ENCODE results near the gene SLC22A23.

SLC22A23 gene

GRCh38 chr6:3312604-3313231 lies 144.1 kb downstream of the SLC22A23 start:
- H3K36me3 ChIP-seq (ENCODE audit: control insufficient read depth, insufficient read depth, low read length), result no peaks in the 10 kb centered on the region
- H3K27ac ChIP-seq (ENCODE audit: insufficient read depth, low read depth, low read length, poor library complexity, severe bottlenecking), result no peak overlapping the region
- no peaks in the 10 kb centered on the region for H3K27me3 ChIP-seq (ENCODE audit: control insufficient read depth, insufficient read depth, low read length, poor library complexity, severe bottlenecking)
- no peak overlapping the region for H3K4me3 ChIP-seq (ENCODE audit: insufficient read depth, low read depth, low read length)
- 87 to 91% methylated on average over 11 of the region's 11 CpGs for WGBS, 2 experiments
- H3K9me3 ChIP-seq (ENCODE audit: control insufficient read depth, low read length), result no peaks in the 10 kb centered on the region
- H3K4me1 ChIP-seq (ENCODE audit: control insufficient read depth, insufficient read depth, low read length), result no peaks in the 10 kb centered on the region

GRCh38 chr6:3311826-3312225 lies 145.0 kb downstream of the SLC22A23 start:
- Histone ChIP-seq H3K27me3 (ENCODE audit: control insufficient read depth, insufficient read depth, low read length, poor library complexity, severe bottlenecking) (no peaks in the 10 kb centered on the region), H3K4me3 (ENCODE audit: insufficient read depth, low read depth, low read length) (no peak overlapping the region), H3K4me1 (ENCODE audit: control insufficient read depth, insufficient read depth, low read length) (no peaks in the 10 kb centered on the region), H3K36me3 (ENCODE audit: control insufficient read depth, insufficient read depth, low read length) (no peaks in the 10 kb centered on the region), H3K27ac (ENCODE audit: insufficient read depth, low read depth, low read length, poor library complexity, severe bottlenecking) (no peak overlapping the region), H3K9me3 (ENCODE audit: control insufficient read depth, low read length) (no peaks in the 10 kb centered on the region)
- 96% methylated on average over 6 of the region's 6 CpGs for WGBS, 2 experiments

- H3K4me1 ChIP-seq (ENCODE audit: control insufficient read depth, insufficient read depth, low read length), result no peaks in the 10 kb centered on the region
- H3K36me3 ChIP-seq (ENCODE audit: control insufficient read depth, insufficient read depth, low read length), result no peaks in the 10 kb centered on the region
- H3K9me3 ChIP-seq (ENCODE audit: control insufficient read depth, low read length), result no peaks in the 10 kb centered on the region
- H3K4me3 ChIP-seq (ENCODE audit: insufficient read depth, low read depth, low read length), result no peak overlapping the region
- H3K27ac ChIP-seq (ENCODE audit: insufficient read depth, low read depth, low read length, poor library complexity, severe bottlenecking), result no peak overlapping the region
- WGBS, 2 experiments, result 94 to 97% methylated on average over 9 of the region's 9 CpGs
- no peaks in the 10 kb centered on the region for H3K27me3 ChIP-seq (ENCODE audit: control insufficient read depth, insufficient read depth, low read length, poor library complexity, severe bottlenecking)
These were observed 146.1 kb downstream of the SLC22A23 start for GRCh38 chr6:3310703-3311102.

- Histone ChIP-seq H3K27me3 (ENCODE audit: control insufficient read depth, insufficient read depth, low read length, poor library complexity, severe bottlenecking) (no peaks in the 10 kb centered on the region), H3K4me1 (ENCODE audit: control insufficient read depth, insufficient read depth, low read length) (no peaks in the 10 kb centered on the region), H3K27ac (ENCODE audit: insufficient read depth, low read depth, low read length, poor library complexity, severe bottlenecking) (no peak overlapping the region), H3K36me3 (ENCODE audit: control insufficient read depth, insufficient read depth, low read length) (no peaks in the 10 kb centered on the region), H3K4me3 (ENCODE audit: insufficient read depth, low read depth, low read length) (no peak overlapping the region), H3K9me3 (ENCODE audit: control insufficient read depth, low read length) (no peaks in the 10 kb centered on the region)
- WGBS, 2 experiments, result 86 to 95% methylated on average over 6 of the region's 6 CpGs
These were observed 146.8 kb downstream of the SLC22A23 start for GRCh38 chr6:3310051-3310448.

- Histone ChIP-seq H3K4me1 (ENCODE audit: control insufficient read depth, insufficient read depth, low read length) (no peaks in the 10 kb centered on the region), H3K27ac (ENCODE audit: insufficient read depth, low read depth, low read length, poor library complexity, severe bottlenecking) (no peak overlapping the region), H3K27me3 (ENCODE audit: control insufficient read depth, insufficient read depth, low read length, poor library complexity, severe bottlenecking) (no peaks in the 10 kb centered on the region), H3K4me3 (ENCODE audit: insufficient read depth, low read depth, low read length) (no peak overlapping the region), H3K9me3 (ENCODE audit: control insufficient read depth, low read length) (no peaks in the 10 kb centered on the region), H3K36me3 (ENCODE audit: control insufficient read depth, insufficient read depth, low read length) (no peaks in the 10 kb centered on the region)
- WGBS, 2 experiments, result 80 to 85% methylated on average over 11 of the region's 11 CpGs
These were observed 147.3 kb downstream of the SLC22A23 start for GRCh38 chr6:3309391-3310050.

GRCh38 chr6:3308106-3308505 lies 148.7 kb downstream of the SLC22A23 start:
- Histone ChIP-seq H3K27me3 (ENCODE audit: control insufficient read depth, insufficient read depth, low read length, poor library complexity, severe bottlenecking) (no peaks in the 10 kb centered on the region), H3K27ac (ENCODE audit: insufficient read depth, low read depth, low read length, poor library complexity, severe bottlenecking) (no peak overlapping the region), H3K4me3 (ENCODE audit: insufficient read depth, low read depth, low read length) (no peak overlapping the region), H3K9me3 (ENCODE audit: control insufficient read depth, low read length) (no peaks in the 10 kb centered on the region), H3K4me1 (ENCODE audit: control insufficient read depth, insufficient read depth, low read length) (no peaks in the 10 kb centered on the region), H3K36me3 (ENCODE audit: control insufficient read depth, insufficient read depth, low read length) (no peaks in the 10 kb centered on the region)
- WGBS, 2 experiments, result 85 to 86% methylated on average over 9 to 10 of the region's 10 CpGs

- Histone ChIP-seq H3K4me1 (ENCODE audit: control insufficient read depth, insufficient read depth, low read length) (no peaks in the 10 kb centered on the region), H3K9me3 (ENCODE audit: control insufficient read depth, low read length) (no peaks in the 10 kb centered on the region), H3K36me3 (ENCODE audit: control insufficient read depth, insufficient read depth, low read length) (no peaks in the 10 kb centered on the region), H3K27ac (ENCODE audit: insufficient read depth, low read depth, low read length, poor library complexity, severe bottlenecking) (no peak overlapping the region), H3K4me3 (ENCODE audit: insufficient read depth, low read depth, low read length) (no peak overlapping the region), H3K27me3 (ENCODE audit: control insufficient read depth, insufficient read depth, low read length, poor library complexity, severe bottlenecking) (no peaks in the 10 kb centered on the region)
- WGBS, 2 experiments, result 86 to 88% methylated on average over 11 to 12 of the region's 12 CpGs
These were observed 149.4 kb downstream of the SLC22A23 start for GRCh38 chr6:3307436-3307835.

GRCh38 chr6:3306848-3307247 lies 150.0 kb downstream of the SLC22A23 start:
- Histone ChIP-seq H3K4me3 (ENCODE audit: insufficient read depth, low read depth, low read length) (no peak overlapping the region), H3K27me3 (ENCODE audit: control insufficient read depth, insufficient read depth, low read length, poor library complexity, severe bottlenecking) (no peaks in the 10 kb centered on the region), H3K27ac (ENCODE audit: insufficient read depth, low read depth, low read length, poor library complexity, severe bottlenecking) (no peak overlapping the region), H3K9me3 (ENCODE audit: control insufficient read depth, low read length) (no peaks in the 10 kb centered on the region), H3K4me1 (ENCODE audit: control insufficient read depth, insufficient read depth, low read length) (no peaks in the 10 kb centered on the region), H3K36me3 (ENCODE audit: control insufficient read depth, insufficient read depth, low read length) (no peaks in the 10 kb centered on the region)
- WGBS, 2 experiments, result 97% methylated on average over 10 of the region's 10 CpGs

- 92 to 95% methylated on average over 3 of the region's 3 CpGs for WGBS, 2 experiments
- no peaks in the 10 kb centered on the region for H3K4me1 ChIP-seq (ENCODE audit: control insufficient read depth, insufficient read depth, low read length)
- no peaks in the 10 kb centered on the region for H3K27me3 ChIP-seq (ENCODE audit: control insufficient read depth, insufficient read depth, low read length, poor library complexity, severe bottlenecking)
- no peaks in the 10 kb centered on the region for H3K36me3 ChIP-seq (ENCODE audit: control insufficient read depth, insufficient read depth, low read length)
- H3K27ac ChIP-seq (ENCODE audit: insufficient read depth, low read depth, low read length, poor library complexity, severe bottlenecking), result no peak overlapping the region
- no peaks in the 10 kb centered on the region for H3K9me3 ChIP-seq (ENCODE audit: control insufficient read depth, low read length)
- H3K4me3 ChIP-seq (ENCODE audit: insufficient read depth, low read depth, low read length), result no peak overlapping the region
These were observed 151.0 kb downstream of the SLC22A23 start for GRCh38 chr6:3305831-3306230.

GRCh38 chr6:3305216-3305565 lies 151.7 kb downstream of the SLC22A23 start:
- Histone ChIP-seq H3K27ac (ENCODE audit: insufficient read depth, low read depth, low read length, poor library complexity, severe bottlenecking) (no peak overlapping the region), H3K27me3 (ENCODE audit: control insufficient read depth, insufficient read depth, low read length, poor library complexity, severe bottlenecking) (no peaks in the 10 kb centered on the region), H3K36me3 (ENCODE audit: control insufficient read depth, insufficient read depth, low read length) (no peaks in the 10 kb centered on the region), H3K4me1 (ENCODE audit: control insufficient read depth, insufficient read depth, low read length) (no peaks in the 10 kb centered on the region), H3K9me3 (ENCODE audit: control insufficient read depth, low read length) (no peaks in the 10 kb centered on the region), H3K4me3 (ENCODE audit: insufficient read depth, low read depth, low read length) (no peak overlapping the region)
- WGBS, 2 experiments, result 96 to 98% methylated on average over 8 of the region's 8 CpGs

All from ectodermal cell (in vitro differentiated cells).